ENCODE results near the gene PPP5C.

Gene PPP5C

DNA sequence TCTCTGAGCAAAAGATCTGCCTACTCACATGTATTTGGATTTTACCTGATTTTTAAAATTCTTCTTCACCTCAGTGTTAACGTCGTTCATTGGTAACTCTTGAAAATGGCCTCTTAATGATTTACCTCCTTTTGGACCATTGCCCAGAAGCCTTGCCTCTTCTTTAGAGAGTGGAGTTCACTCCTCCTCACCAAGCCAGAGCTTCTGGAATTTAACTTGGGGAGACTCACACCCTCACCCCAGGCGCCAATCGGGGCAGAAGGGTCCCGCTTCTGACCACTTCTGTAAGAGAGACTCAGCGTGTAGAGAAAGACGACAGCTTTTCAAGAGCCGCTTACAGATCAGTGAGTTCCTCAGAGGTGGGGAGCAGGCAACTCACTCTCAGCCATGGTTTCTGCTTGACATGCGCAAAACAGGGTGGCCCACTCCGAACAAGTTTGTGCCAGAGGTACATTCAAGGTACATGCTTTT lies 79.2 kb downstream of the PPP5C start:
- Mint-ChIP-seq H3K36me3 (ENCODE audit: low read depth) (no peaks in the 10 kb centered on the region), H3K27ac (peak overlapping the region; percentile 95 to 98 (median 98)), H3K9me3 (no peaks in the 10 kb centered on the region), H3K4me1 (peaks cover 51% of the 10 kb centered on the region), H3K27me3 (ENCODE audit: low read depth) (peaks cover 12% of the 10 kb centered on the region), H3K4me3 (peak overlapping the region; percentile 82 to 89 (median 85))
- no peak for TF ChIP-seq CTCF (IDR thresholded peaks at IDR 0.05; ENCODE audit: unreplicated experiment in 3 of 3)

- Mint-ChIP-seq H3K36me3 (ENCODE audit: low read depth) (no peaks in the 10 kb centered on the region), H3K27me3 (ENCODE audit: low read depth) (peaks cover 13% of the 10 kb centered on the region), H3K4me1 (peaks cover 51% of the 10 kb centered on the region), H3K9me3 (no peaks in the 10 kb centered on the region), H3K4me3 (peak overlapping the region; percentile 82 to 89 (median 85)), H3K27ac (peak overlapping the region; percentile 95 to 98 (median 98))
- TF ChIP-seq CTCF (IDR thresholded peaks at IDR 0.05; ENCODE audit: unreplicated experiment in 3 of 3), result no peak
Measured at GRCh38 chr19:46426506-46427162, 79.7 kb downstream of the PPP5C start.

DNA sequence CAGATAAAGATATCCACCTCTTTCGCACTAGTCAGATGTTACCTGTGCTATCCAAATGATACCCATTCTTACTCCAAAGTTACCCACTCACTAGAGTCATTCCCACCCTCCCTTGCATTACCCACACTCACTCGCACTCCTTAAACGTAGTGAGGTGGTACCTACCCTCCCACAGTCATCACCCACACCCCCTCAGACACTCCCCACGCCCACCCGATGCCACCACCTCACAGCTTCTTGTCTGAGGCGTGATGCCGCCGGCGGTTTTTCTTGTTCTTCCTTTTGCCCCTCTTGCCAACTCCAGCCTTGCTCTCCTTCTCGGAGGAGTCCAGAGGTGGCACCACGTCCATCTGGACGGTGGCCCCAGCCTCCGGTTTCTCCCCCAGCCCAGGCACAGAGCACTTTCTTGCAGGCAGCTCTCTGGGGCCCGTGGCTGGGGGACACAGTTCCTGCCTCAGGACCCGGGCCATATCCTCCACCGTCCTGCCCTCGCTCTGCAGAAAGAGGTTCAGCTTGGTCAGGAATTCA lies 80.7 kb downstream of the PPP5C start:
- H3K27me3 Mint-ChIP-seq (ENCODE audit: low read depth), result peaks cover 16% of the 10 kb centered on the region
- peak overlapping the region; percentile 27 to 98 (median 95) for H3K27ac Mint-ChIP-seq
- TF ChIP-seq CTCF (IDR thresholded peaks at IDR 0.05; ENCODE audit: unreplicated experiment in 3 of 3), result no peak

GRCh38 chr19:46428239-46429135 lies 81.6 kb downstream of the PPP5C start, which contains the start of gene PNMA8C:
Gene PNMA8C, minus strand, starts transcription at chr19:46428936. Its CDS starts 577 bp downstream, at chr19:46428359.
- H3K9me3 Mint-ChIP-seq, result no peaks in the 10 kb centered on the region
- peaks cover 46% of the 10 kb centered on the region for H3K4me1 Mint-ChIP-seq
- no peak for TF ChIP-seq CTCF (IDR thresholded peaks at IDR 0.05; ENCODE audit: unreplicated experiment in 3 of 3)
- no peaks in the 10 kb centered on the region for H3K36me3 Mint-ChIP-seq (ENCODE audit: low read depth)
- H3K4me3 Mint-ChIP-seq, result peak within 1 kb of the TSS; percentile 72 to 89 (median 82)
- H3K27me3 Mint-ChIP-seq (ENCODE audit: low read depth), result peaks cover 16% of the 10 kb centered on the region
- H3K27ac Mint-ChIP-seq, result peak within 1 kb of the TSS; percentile 48 to 78 (median 64)

More for the DNA sequence above, 80.7 kb downstream of the PPP5C start:
- no peaks in the 10 kb centered on the region for H3K36me3 Mint-ChIP-seq (ENCODE audit: low read depth)
- H3K4me3 Mint-ChIP-seq, result peak overlapping the region; percentile 82 to 89 (median 85)
- H3K9me3 Mint-ChIP-seq, result no peaks in the 10 kb centered on the region
- H3K4me1 Mint-ChIP-seq, result peaks cover 51% of the 10 kb centered on the region

GRCh38 chr19:46429999-46430398 lies 83.1 kb downstream of the PPP5C start:
- H3K4me1 Mint-ChIP-seq, result peaks cover 45% of the 10 kb centered on the region
- H3K27me3 Mint-ChIP-seq (ENCODE audit: low read depth), result peaks cover 15% of the 10 kb centered on the region
- peak overlapping the region in 1 of 3 experiments; percentile 59 for H3K27ac Mint-ChIP-seq
- TF ChIP-seq CTCF (IDR thresholded peaks at IDR 0.05; ENCODE audit: unreplicated experiment in 3 of 3), result no peak
- H3K36me3 Mint-ChIP-seq (ENCODE audit: low read depth), result no peaks in the 10 kb centered on the region
- no peaks in the 10 kb centered on the region for H3K9me3 Mint-ChIP-seq
- H3K4me3 Mint-ChIP-seq, result peak overlapping the region; percentile 21 to 54 (median 33)

Data from nephron (organoid).